SJCRH30 (cell line): Measurements from ENCODE around the gene ITGBL1. TPM values are rescaled to one million over a fixed set of nuclear protein-coding genes. Genes with fewer than 3 reads are reported as not detected.
A peak's percentile ranks its signal among the peaks of the same experiment; 100 is the strongest.

ENCODE experiments used
- DNase-seq, 2 experiments: peaks; one replicate each; pipeline ENCODE4 v3.0.0-alpha.2; 2015 to 2020
- H3K27ac ChIP-seq: fragments of 250-450 bp; sonication (Bioruptor Pico); 2 replicates; pipeline ENCODE4 v1.5.1; 2020; ENCODE audit warnings: mild to moderate bottlenecking, moderate library complexity
- H3K27me3 ChIP-seq: fragments of 250-450 bp; sonication (Bioruptor Pico); 2 replicates; pipeline ENCODE4 v1.5.1; 2020; ENCODE audit warnings: mild to moderate bottlenecking, moderate library complexity
- H3K36me3 ChIP-seq: fragments of 250-450 bp; sonication (Bioruptor Pico); 2 replicates; pipeline ENCODE4 v1.5.1; 2020; ENCODE audit warnings: mild to moderate bottlenecking, moderate library complexity
- H3K4me1 ChIP-seq: fragments of 250-450 bp; sonication (Bioruptor Pico); 2 replicates; pipeline ENCODE4 v1.5.1; 2020; ENCODE audit warnings: mild to moderate bottlenecking, moderate library complexity
- H3K4me3 ChIP-seq: fragments of 250-450 bp; sonication (Bioruptor Pico); 2 replicates; pipeline ENCODE4 v1.5.1; 2020; ENCODE audit warnings: mild to moderate bottlenecking, moderate library complexity
- H3K9me3 ChIP-seq: fragments of 250-450 bp; sonication (Bioruptor Pico); replicated peaks from 2 replicates; pipeline ENCODE4 v1.5.1; 2020; ENCODE audit warnings: mild to moderate bottlenecking, moderate library complexity
- total RNA-seq: library from RNA; depleted of rRNA; stranded (reverse); fragments of >200 nt; shearing (Covaris generic); gene quantifications from 2 replicates; pipeline ENCODE4 v1.2.3, GENCODE V29; 2014; rRNA removed

ITGBL1 gene
- total RNA-seq, 1 experiment from 2014 or later, result not detected

DNA sequence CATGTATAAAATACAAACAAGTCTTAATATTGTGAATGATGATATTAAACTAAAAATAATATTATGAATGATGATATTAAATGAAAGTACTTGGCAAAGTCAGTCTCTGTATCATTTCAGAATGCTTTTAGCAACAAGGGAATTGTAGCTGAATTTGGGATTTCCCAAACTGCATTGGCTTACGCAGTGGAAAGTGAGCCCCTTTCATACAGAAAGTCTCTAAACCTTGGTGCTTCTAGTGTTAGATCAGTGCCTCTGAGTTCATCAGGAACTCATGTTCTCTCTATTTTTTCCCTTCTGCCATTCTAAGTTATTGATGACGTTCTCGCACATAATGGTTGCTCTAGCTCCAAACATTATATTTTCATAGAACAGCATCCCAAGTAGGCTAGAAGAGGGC lies 300.0 kb downstream of the ITGBL1 start:
- no peaks in the 10 kb centered on the region for H3K27me3 ChIP-seq
- no peak overlapping the region for H3K27ac ChIP-seq
- no peak overlapping the region for H3K4me3 ChIP-seq

DNA sequence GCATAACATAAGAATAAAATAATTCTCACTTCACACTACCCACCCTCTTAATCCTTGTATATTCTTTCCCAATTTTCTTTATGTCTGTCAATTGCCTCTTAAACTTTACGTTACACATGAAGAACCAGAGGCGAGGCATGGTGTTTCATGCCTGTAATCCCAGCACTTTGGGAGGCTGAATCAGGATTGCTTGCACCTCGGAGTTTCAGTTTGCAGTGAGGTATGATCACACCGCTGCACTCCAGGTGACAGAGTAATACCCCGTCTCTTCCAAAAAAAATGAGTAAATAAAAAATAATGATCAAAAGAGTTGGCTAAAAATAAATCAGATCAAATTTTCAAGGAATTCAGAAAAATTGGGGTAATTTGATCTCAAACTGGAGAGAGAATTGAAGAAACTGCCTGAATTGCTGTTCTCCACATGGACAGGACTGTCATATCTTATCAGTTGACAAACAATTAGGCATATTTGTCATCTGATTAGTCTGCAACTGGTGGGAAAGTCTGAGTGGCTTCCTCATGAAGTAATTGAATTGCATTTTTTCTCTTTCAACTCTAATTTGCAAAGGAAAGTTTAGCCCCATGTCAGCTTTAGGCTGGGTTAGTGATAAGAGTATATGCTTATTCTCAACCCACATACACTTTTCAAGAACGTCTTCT lies 302.9 kb downstream of the ITGBL1 start:
- Histone ChIP-seq H3K4me1 (peaks cover 5% of the 10 kb centered on the region), H3K27me3 (no peaks in the 10 kb centered on the region), H3K9me3 (no peaks in the 10 kb centered on the region), H3K36me3 (no peaks in the 10 kb centered on the region), H3K4me3 (no peak overlapping the region), H3K27ac (no peak overlapping the region)
- no peak for DNase-seq

More for the DNA sequence above, 300.0 kb downstream of the ITGBL1 start:
- Histone ChIP-seq H3K4me1 (peaks cover 5% of the 10 kb centered on the region), H3K36me3 (no peaks in the 10 kb centered on the region), H3K9me3 (no peaks in the 10 kb centered on the region)
- DNase-seq, result no peak

DNA sequence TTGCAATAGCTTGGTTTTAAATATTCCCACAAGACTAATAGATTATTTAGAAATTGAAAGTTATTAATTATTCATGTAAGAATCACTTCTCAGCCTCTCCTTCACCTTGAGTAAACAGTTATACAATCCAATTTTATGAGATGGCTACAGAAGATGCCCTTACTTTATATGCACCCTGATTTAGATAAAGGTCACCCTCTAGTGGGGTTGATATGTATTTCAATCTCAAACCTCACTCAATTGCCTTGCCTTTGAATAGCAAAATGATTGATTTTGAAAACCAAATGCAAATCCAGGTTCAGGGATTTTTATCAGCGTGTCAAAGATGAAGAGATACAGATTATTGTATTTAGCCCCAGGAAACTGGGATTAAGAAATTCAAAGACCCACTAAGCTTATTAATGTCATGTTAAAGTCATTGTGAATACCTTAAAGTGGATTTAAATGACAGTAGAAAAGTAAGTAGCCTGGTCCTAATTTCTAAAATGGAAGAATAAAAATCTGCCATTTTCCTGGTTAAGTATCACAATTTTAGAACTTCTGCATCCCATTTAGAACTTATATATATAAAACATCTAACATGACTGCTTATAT lies 305.1 kb downstream of the ITGBL1 start:
- Histone ChIP-seq H3K36me3 (no peaks in the 10 kb centered on the region), H3K27ac (no peak overlapping the region), H3K9me3 (no peaks in the 10 kb centered on the region), H3K4me3 (no peak overlapping the region), H3K27me3 (no peaks in the 10 kb centered on the region), H3K4me1 (no peaks in the 10 kb centered on the region)
- peak in 1 of 2 experiments; percentile 52 for DNase-seq

DNA sequence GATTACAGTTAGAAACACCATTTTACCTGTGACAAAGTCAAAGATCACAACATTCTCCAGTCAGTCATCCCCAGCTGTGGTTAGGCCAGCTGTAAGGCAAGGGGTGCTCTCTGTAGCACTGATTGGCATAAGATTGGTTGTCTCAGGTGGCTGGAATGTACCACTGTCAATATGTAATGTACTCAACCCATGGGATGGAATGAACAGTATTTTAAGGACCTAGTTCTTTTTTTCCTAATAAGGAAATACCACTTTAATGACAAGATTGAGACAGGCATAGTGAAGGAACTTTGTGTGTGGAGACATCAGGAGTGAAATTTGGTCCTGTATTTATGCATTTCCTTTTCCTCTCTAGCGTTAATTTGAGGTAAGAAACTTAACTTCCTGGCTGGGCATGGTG lies 310.7 kb downstream of the ITGBL1 start:
- H3K9me3 ChIP-seq, result no peaks in the 10 kb centered on the region
- H3K27ac ChIP-seq, result no peak overlapping the region
- no peaks in the 10 kb centered on the region for H3K4me1 ChIP-seq
- H3K36me3 ChIP-seq, result no peaks in the 10 kb centered on the region
- H3K4me3 ChIP-seq, result no peak overlapping the region
- no peak for DNase-seq
- H3K27me3 ChIP-seq, result no peaks in the 10 kb centered on the region

Other genes with a start within 250 kb of the ITGBL1 start
- 0.26 and 0.68 TPM in 2 replicates for gene NALCN, start 36.2 kb upstream of the ITGBL1 start, total RNA-seq